Inflammatory macrophage (primary cell): ENCODE data around the gene MYO16.

Experiments
- DNase-seq, 2 donors: peaks; one replicate each; pipeline ENCODE4 v3.0.0-alpha.2; 2020 to 2022

MYO16 gene

DNA sequence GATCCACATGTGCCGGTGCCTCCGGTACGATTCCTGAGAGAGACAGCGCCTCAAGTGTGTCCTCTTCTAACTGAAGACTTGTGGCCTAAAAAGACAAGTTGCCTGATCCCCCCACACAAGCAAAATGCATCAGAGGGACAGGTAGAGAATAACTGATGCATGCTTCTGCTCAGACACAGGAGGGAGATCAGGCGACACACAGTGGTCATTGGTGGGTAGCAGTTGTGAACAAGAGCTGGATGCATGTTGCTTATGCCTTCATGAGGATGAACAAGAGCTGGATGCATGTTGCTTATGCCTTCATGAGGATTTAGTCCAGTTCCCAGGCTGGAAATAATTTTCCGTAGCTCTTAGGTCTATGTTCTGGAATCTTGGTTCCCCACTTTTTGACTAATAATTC, 505.6 kb downstream of the MYO16 start:
- no peak for DNase-seq

DNA sequence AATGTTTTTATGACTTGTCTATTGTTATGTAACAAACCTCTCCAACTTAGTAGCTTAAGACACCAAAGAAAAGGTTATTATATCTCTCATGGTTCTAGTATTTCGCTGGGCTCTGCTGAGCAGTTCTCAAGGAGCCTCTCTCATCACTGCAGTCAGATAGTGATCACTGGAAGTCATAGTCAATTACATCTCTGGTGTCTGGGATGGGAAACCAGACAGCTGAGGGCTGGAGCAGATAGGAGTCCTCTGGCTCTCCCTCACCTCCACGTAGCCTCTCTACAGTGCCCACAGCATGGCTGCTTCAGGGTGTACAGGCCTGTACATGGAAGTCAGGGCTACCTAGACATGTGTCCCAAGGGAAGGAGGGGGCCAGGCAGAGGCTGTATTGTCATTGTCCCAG, 507.5 kb downstream of the MYO16 start:
- no peak for DNase-seq

DNA sequence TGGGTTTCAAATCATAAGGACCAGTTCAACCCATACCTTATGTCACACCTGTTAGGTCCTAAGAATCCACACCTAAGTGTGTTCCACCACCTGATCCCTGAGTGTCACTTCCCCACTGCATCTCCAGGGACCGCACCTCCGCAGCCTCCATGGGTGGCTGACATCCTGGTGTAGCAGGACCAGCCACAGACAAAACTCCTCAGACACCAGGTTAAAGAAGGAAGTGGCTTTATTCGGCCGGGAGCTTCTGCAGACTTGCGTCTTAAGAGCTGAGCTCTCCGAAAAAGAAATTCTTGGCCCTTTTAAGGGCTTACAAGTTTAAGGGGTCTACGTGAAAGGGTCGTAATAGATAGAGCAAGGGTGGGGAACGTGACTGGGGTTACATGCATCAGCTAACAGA, 509.9 kb downstream of the MYO16 start:
- DNase-seq: no peak

GRCh38 chr13:109140054-109140453, 510.6 kb downstream of the MYO16 start:
- DNase-seq: no peak

DNA sequence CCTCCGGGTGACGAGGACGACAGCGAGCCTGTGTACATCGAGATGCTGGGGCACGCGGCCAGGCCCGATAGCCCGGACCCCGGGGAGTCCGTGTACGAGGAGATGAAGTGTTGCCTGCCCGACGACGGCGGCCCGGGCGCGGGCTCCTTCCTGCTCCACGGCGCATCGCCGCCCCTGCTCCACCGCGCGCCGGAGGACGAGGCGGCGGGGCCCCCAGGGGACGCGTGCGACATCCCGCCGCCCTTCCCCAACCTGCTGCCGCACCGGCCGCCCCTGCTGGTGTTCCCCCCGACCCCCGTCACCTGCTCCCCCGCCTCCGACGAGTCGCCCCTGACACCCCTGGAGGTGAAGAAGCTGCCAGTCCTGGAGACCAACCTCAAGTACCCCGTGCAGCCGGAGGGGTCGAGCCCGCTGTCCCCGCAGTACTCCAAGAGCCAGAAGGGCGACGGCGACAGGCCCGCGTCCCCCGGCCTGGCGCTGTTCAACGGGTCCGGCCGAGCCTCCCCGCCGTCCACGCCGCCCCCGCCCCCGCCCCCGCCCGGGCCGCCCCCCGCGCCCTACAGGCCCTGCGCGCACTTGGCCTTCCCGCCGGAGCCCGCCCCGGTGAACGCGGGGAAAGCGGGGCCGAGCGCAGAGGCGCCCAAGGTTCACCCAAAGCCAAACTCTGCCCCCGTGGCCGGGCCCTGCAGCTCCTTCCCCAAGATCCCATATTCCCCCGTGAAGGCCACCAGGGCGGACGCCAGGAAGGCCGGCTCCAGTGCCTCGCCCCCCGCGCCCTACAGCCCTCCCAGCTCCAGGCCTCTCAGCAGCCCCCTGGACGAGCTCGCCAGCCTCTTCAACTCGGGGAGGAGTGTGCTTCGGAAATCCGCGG, 511.3 kb downstream of the MYO16 start:
- DNase-seq: no peak

DNA sequence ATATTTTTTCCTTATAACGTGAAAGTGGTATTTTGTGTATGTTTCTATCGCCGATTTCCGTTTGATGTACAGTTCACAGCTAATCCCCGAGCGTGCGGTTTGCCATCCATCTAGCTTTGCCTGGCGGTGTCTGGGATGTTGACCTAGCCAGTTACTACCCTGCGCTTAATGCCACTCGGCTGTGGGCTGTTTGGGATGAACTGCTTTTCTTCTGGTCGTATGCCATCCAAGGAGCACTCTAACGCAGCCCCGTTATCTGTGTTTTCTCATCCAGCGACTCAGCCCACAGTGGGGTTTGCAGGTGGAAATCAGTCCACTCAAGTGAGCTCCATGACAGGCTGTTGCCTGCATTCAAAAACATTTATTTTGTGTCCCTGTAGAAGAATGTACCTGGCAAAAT, 512.3 kb downstream of the MYO16 start:
- DNase-seq: no peak

- no peak for DNase-seq
Measured at GRCh38 chr13:109144693-109145437, 515.5 kb downstream of the MYO16 start.

- DNase-seq: peak; percentile 56 to 58
Measured at GRCh38 chr13:109145631-109146030, 516.2 kb downstream of the MYO16 start.

GRCh38 chr13:109146393-109146792, 517.0 kb downstream of the MYO16 start:
- no peak for DNase-seq

- DNase-seq: no peak
Measured at GRCh38 chr13:109146912-109147647, 517.7 kb downstream of the MYO16 start.

DNA sequence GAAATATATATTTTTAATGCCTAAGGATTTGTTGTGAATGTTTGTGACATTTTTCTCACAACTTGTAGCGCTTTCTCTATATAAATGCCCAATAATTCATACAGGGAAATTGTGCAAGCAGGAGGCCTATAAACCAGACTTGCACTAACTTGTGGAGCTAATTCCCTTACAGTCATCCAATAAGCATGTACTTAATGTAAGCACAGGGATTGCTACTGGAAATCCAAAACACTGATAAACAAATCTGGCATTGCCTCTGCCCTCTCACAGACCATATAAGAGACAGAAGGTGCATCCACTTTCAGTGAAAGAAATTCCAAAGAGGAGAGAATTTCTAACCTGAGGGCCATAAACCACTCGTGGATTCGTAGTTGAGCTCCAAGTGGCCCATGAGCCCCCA, 518.8 kb downstream of the MYO16 start:
- DNase-seq: no peak

GRCh38 chr13:109150696-109151095, 521.3 kb downstream of the MYO16 start:
- no peak for DNase-seq

GRCh38 chr13:109151255-109151654, 521.8 kb downstream of the MYO16 start:
- DNase-seq: no peak

- DNase-seq: no peak
Measured at GRCh38 chr13:109151696-109152095, 522.3 kb downstream of the MYO16 start.

- no peak for DNase-seq
Measured at GRCh38 chr13:109152311-109152820, 523.0 kb downstream of the MYO16 start.

GRCh38 chr13:109152941-109153340, 523.5 kb downstream of the MYO16 start:
- DNase-seq: no peak

GRCh38 chr13:109154146-109154545, 524.7 kb downstream of the MYO16 start:
- DNase-seq: no peak

DNA sequence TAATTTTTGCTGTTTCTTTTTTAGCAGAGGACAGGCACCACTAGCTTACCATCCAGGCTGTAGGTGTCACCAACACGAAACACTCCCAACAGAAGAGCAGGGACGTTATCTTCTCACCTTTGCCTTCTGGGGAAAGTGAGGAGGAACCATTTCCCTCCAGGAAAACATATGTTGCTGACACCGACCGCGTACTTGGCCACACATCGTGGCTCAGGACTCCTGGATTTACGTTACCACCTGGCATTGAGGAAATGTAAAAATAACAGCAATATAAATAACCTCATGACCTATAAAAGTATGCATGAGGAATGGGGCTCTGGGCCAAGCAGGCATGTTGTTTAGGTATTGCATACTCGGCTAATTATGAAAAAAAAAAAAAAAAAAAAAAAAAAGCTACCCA, 525.1 kb downstream of the MYO16 start:
- DNase-seq: no peak

GRCh38 chr13:109154966-109155761, 525.8 kb downstream of the MYO16 start:
- DNase-seq: no peak

- no peak for DNase-seq
Measured at GRCh38 chr13:109156181-109156935, 526.9 kb downstream of the MYO16 start.

DNA sequence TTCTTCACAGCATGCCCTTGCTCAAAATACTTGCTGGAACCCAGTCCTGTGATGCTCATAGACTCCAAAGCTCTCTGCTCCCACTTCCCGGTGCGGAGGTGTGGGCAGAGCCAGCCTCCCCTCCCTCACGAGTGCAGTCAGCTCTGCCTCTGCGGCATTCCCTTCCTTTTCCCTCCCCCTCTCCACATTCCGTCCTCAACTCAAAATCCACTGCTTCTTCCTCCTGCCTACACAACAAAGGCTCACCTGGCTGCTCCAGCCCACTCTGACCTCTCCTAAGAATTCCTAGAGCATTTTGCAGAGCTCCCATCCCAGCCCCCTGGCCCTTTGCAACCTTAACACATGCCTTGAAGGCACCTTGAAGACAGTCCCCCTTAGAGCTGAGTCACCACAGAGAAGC, 527.9 kb downstream of the MYO16 start:
- no peak for DNase-seq
